Endothelial cell of hepatic sinusoid (primary cell): ENCODE results near the gene MCF2L2.
"Not testable (repeated sequence)": the region's sequence is repeated elsewhere in the genome, so short reads cannot be mapped to it uniquely, and the experiment has no call there.

Experiments
- in situ Hi-C: cut with HindIII; loops from 2 replicates; pipeline ENCODE4 v1.10.0; 2017; ENCODE audit warnings: low sequenced_read_pairs

Gene MCF2L2

GRCh38 chr3:183443395-183444385, 15.3 kb upstream of the MCF2L2 start:
- in situ Hi-C loops = no loop called here

GRCh38 chr3:183442994-183443393, 14.6 kb upstream of the MCF2L2 start:
- in situ Hi-C loops = no loop called here

- in situ Hi-C loops = not testable (repeated sequence)
These were observed 12.1 kb upstream of the MCF2L2 start for GRCh38 chr3:183440521-183440920.

- in situ Hi-C loops = no loop called here
These were observed 11.1 kb upstream of the MCF2L2 start for GRCh38 chr3:183439515-183439914.

- in situ Hi-C loops = no loop called here
These were observed 10.3 kb upstream of the MCF2L2 start for GRCh38 chr3:183438735-183439134.

- in situ Hi-C loops = no loop called here
These were observed 9.5 kb upstream of the MCF2L2 start for GRCh38 chr3:183437666-183438564.

- in situ Hi-C loops = no loop called here
These were observed 8.6 kb upstream of the MCF2L2 start for GRCh38 chr3:183437061-183437460.

GRCh38 chr3:183435661-183436060, 7.2 kb upstream of the MCF2L2 start:
- in situ Hi-C loops = no loop called here

GRCh38 chr3:183434992-183435391, 6.6 kb upstream of the MCF2L2 start:
- in situ Hi-C loops = no loop called here

- in situ Hi-C loops = no loop called here
These were observed 6.1 kb upstream of the MCF2L2 start for GRCh38 chr3:183434503-183434902.

GRCh38 chr3:183430325-183430957, 2.0 kb upstream of the MCF2L2 start:
- in situ Hi-C loops = no loop called here

GRCh38 chr3:183427876-183428446, 458 bp downstream of the MCF2L2 start:
- in situ Hi-C loops = no loop called here

GRCh38 chr3:183427196-183427875, 1.1 kb downstream of the MCF2L2 start:
- in situ Hi-C loops = no loop called here

GRCh38 chr3:183418807-183419206, 9.6 kb downstream of the MCF2L2 start:
- in situ Hi-C loops = not testable (repeated sequence)

GRCh38 chr3:183411216-183411922, 17.1 kb downstream of the MCF2L2 start:
- in situ Hi-C loops = no loop called here

- in situ Hi-C loops = no loop called here
These were observed 17.7 kb downstream of the MCF2L2 start for GRCh38 chr3:183410759-183411158.

- in situ Hi-C loops = no loop called here
These were observed 18.1 kb downstream of the MCF2L2 start for GRCh38 chr3:183410280-183410679.

GRCh38 chr3:183409219-183409618, 19.2 kb downstream of the MCF2L2 start:
- in situ Hi-C loops = no loop called here

GRCh38 chr3:183401678-183402077, 26.7 kb downstream of the MCF2L2 start:
- in situ Hi-C loops = no loop called here
